Dermis lymphatic vessel endothelial cell (primary cell): ENCODE results near the gene IFI44. TPM values are rescaled to one million over a fixed set of nuclear protein-coding genes. Genes with fewer than 3 reads are reported as not detected.

Experiments used
- total RNA-seq: library from RNA; depleted of rRNA; stranded (reverse); fragments of >200 nt; gene quantifications from 2 replicates; pipeline ENCODE4 v1.2.1, GENCODE V29; 2014

The IFI44 gene, protein sequence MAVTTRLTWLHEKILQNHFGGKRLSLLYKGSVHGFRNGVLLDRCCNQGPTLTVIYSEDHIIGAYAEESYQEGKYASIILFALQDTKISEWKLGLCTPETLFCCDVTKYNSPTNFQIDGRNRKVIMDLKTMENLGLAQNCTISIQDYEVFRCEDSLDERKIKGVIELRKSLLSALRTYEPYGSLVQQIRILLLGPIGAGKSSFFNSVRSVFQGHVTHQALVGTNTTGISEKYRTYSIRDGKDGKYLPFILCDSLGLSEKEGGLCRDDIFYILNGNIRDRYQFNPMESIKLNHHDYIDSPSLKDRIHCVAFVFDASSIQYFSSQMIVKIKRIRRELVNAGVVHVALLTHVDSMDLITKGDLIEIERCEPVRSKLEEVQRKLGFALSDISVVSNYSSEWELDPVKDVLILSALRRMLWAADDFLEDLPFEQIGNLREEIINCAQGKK
- 7.6 and 37.0 TPM in 2 replicates for total RNA-seq

DNA sequence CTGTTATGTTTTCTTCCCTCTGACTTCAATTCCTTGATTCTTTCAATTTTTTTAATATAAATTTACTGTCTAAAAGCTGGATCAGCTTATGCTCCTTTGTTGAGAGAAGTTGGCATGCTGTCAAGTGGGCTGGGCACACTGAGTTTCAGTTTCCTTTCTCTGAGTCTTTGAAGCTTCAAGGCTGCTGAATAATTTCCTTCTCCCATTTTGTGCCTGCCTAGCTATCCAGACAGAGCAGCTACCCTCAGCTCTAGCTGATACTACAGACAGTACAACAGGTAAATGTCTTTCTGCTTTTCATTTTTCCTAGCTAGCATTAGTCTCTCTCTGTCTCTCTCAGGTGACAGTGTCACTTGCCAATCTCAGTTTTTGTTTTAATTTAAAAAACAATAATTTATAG is at the start of gene IFI44:
Gene IFI44, plus strand, starts transcription at position 204 of the 400 bp plus-strand sequence. CDS start 365 bp downstream, outside the sequence.

DNA sequence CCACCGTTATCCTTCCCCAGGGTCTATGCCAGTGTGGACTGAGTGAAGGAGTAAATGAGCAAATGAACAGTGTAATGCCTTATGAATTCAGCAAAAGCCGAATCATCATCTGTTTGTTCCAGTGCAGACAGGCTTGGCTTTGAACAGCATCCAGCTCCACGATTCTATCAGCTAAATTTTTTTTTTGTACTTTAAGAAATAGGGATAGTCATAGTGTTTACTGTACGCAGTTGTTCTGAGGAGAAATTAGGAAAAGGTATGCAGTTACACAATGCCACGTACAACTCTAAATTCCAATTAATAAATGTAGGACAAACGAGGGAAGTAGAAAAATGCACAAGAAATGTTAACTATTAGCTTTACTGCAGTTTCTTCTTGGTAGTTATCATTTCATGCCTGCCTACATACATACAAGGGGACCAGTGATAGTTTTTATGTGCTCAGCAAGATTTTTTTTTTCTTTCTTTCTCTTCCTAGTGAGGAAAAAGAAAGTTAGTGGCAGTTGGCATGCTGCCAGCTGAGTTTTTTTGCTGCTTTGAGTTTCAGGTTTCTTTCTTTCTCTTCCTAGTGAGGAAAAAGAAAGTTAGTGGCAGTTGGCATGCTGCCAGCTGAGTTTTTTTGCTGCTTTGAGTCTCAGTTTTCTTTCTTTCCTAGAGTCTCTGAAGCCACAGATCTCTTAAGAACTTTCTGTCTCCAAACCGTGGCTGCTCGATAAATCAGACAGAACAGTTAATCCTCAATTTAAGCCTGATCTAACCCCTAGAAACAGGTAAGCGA is 29.6 kb upstream of the IFI44 start, which contains the start of gene IFI44L:
Gene IFI44L, plus strand, starts transcription at position 646 of the 777 bp plus-strand sequence. CDS start 7,468 bp downstream, outside the sequence.

Other genes with a start within 250 kb of the IFI44 start
- 0.09 and 0.11 TPM in 2 replicates for gene PTGFR, start 158.9 kb upstream of the IFI44 start, total RNA-seq
- 0.11 TPM in 1 of 2 replicates, not detected in the other for gene IFI44L, start 29.4 kb upstream of the IFI44 start, total RNA-seq